ENCODE results near the gene COG3. TPM values are rescaled to one million over a fixed set of nuclear protein-coding genes. Genes with fewer than 3 reads are reported as not detected.

COG3 gene
- total and polyA plus RNA-seq, 4 donors, result 22.8 to 113 (median 38.2) TPM

- Histone ChIP-seq H3K27me3 (ENCODE audit: control insufficient read depth in 4 of 4, insufficient read depth in 4 of 4, low read length in 3 of 4) (no peaks in the 10 kb centered on the region), H3K4me3 (ENCODE audit: low read depth in 1 of 3, low read length in 3 of 3) (no peak overlapping the region), H3K9ac (ENCODE audit: low read depth in 1 of 2, low read length in 2 of 2) (no peak overlapping the region), H3K36me3 (ENCODE audit: control insufficient read depth in 4 of 4, insufficient read depth in 3 of 4, low read depth in 1 of 4, low read length in 3 of 4) (no peaks in the 10 kb centered on the region), H3K9me3 (ENCODE audit: control insufficient read depth in 4 of 4, low read length in 3 of 4) (no peaks in the 10 kb centered on the region), H3K27ac (ENCODE audit: low read depth in 1 of 2, low read length in 2 of 2) (no peak overlapping the region), H3K4me1 (ENCODE audit: control insufficient read depth in 4 of 4, insufficient read depth in 4 of 4, low read length in 3 of 4) (no peaks in the 10 kb centered on the region)
- no peak for DNase-seq (ENCODE audit: low spot score)
- no peak for TF ChIP-seq CTCF (IDR thresholded peaks at IDR 0.05; ENCODE audit: low read depth, low read length, missing input control)
- TF ChIP-seq HNF4G (IDR thresholded peaks at IDR 0.05), result no peak
- no peak for TF ChIP-seq GABPA (IDR thresholded peaks at IDR 0.05 in 1 of 2, conservative IDR thresholded peaks at IDR 0.05 in 1 of 2)
- TF ChIP-seq ATF3 (IDR thresholded peaks at IDR 0.05), result no peak
- TF ChIP-seq TAF1 (conservative IDR thresholded peaks at IDR 0.05), result no peak
- TF ChIP-seq HNF4A (conservative IDR thresholded peaks at IDR 0.05), result no peak
- TF ChIP-seq ZBTB33 (IDR thresholded peaks at IDR 0.05), result no peak
- no peak for TF ChIP-seq REST (IDR thresholded peaks at IDR 0.05)
- no peak for TF ChIP-seq YY1 (IDR thresholded peaks at IDR 0.05)
- TF ChIP-seq FOXA2 (IDR thresholded peaks at IDR 0.05), result no peak
- TF ChIP-seq NR2F2 (IDR thresholded peaks at IDR 0.05), result no peak
- TF ChIP-seq FOXA1 (IDR thresholded peaks at IDR 0.05), result no peak
- no peak for TF ChIP-seq SP1 (IDR thresholded peaks at IDR 0.05)
- TF ChIP-seq RXRA (IDR thresholded peaks at IDR 0.05), result no peak
- no peak for TF ChIP-seq MAX (IDR thresholded peaks at IDR 0.05)
- TF ChIP-seq EGR1 (IDR thresholded peaks at IDR 0.05; ENCODE audit: low read depth in 2 of 2), result no peak
- no peak for TF ChIP-seq JUND (IDR thresholded peaks at IDR 0.05)
- no peak for TF ChIP-seq RAD21 (IDR thresholded peaks at IDR 0.05)
These were observed 100.6 kb downstream of the COG3 start for GRCh38 chr13:45565331-45565730.
